HepG2 (cell line): ENCODE measurements around the gene CDK8.

Experiments
- ATF1 ChIP-seq: IDR thresholded peaks from 2 replicates; pipeline ENCODE4 v1.6.1; 2016; ENCODE audit warnings: mild to moderate bottlenecking, control low read depth
- CBX1 ChIP-seq: IDR thresholded peaks from one replicate; pipeline ENCODE4 v1.6.1; 2016; ENCODE audit warnings: antibody characterized with exemption, low read depth
- GMEB2 ChIP-seq: IDR thresholded peaks from 2 replicates; pipeline ENCODE4 v1.6.1; 2016; ENCODE audit warnings: missing biosample characterization, missing genetic modification reagents, low read depth
- JARID2 ChIP-seq: sonication (generic); formaldehyde crosslinking; IDR thresholded peaks from 2 replicates; pipeline ENCODE4 v1.8.1; 2023; ENCODE audit warnings: missing genetic modification reagents, inconsistent platforms; ENCODE audit not compliant: insufficient replicate concordance
- KDM4B ChIP-seq: sonication (generic); formaldehyde crosslinking; IDR thresholded peaks from 2 replicates; pipeline ENCODE4 v1.4.0; 2020; ENCODE audit warnings: missing genetic modification reagents
- TF ChIP-seq, protein P1 (sequence below): sonication (generic); formaldehyde crosslinking; IDR thresholded peaks from 2 replicates; pipeline ENCODE4 v1.5.0; 2020; ENCODE audit warnings: mild to moderate bottlenecking, missing genetic modification reagents, moderate library complexity
- TF ChIP-seq, protein P2 (sequence below): sonication (generic); formaldehyde crosslinking; IDR thresholded peaks from 2 replicates; pipeline ENCODE4 v1.4.0; 2020; ENCODE audit warnings: missing genetic modification reagents, borderline replicate concordance

DNA sequence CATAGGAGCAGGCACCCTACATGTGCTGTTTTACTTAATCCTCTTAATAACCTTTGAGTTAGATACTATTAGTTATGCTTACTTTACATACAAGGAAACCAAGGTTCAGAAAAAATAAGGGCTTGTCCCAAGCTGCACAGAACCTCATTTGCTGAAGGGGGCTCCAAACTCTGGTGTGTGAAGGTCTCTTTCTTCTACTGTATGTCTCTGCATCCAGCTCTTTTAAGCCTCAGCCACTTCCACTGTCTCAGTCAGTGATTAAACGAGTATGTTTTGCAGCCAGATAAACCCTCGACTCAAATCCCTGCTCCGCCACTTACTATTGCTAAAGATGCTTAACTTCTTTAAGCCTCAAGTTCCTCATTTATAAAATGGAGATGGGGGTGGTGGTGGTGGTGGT is 191.2 kb downstream of the CDK8 start:
- no peak for TF ChIP-seq GMEB2 (CRISPR knock-in tag)
- no peak for TF ChIP-seq KDM4B (CRISPR knock-in tag)
- TF ChIP-seq CBX1: no peak
- TF ChIP-seq JARID2 (CRISPR knock-in tag): no peak
- TF ChIP-seq, protein P1, sequence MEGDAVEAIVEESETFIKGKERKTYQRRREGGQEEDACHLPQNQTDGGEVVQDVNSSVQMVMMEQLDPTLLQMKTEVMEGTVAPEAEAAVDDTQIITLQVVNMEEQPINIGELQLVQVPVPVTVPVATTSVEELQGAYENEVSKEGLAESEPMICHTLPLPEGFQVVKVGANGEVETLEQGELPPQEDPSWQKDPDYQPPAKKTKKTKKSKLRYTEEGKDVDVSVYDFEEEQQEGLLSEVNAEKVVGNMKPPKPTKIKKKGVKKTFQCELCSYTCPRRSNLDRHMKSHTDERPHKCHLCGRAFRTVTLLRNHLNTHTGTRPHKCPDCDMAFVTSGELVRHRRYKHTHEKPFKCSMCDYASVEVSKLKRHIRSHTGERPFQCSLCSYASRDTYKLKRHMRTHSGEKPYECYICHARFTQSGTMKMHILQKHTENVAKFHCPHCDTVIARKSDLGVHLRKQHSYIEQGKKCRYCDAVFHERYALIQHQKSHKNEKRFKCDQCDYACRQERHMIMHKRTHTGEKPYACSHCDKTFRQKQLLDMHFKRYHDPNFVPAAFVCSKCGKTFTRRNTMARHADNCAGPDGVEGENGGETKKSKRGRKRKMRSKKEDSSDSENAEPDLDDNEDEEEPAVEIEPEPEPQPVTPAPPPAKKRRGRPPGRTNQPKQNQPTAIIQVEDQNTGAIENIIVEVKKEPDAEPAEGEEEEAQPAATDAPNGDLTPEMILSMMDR (CRISPR knock-in tag): no peak
- no peak for TF ChIP-seq ATF1 (CRISPR knock-in tag)
- TF ChIP-seq, protein P2, sequence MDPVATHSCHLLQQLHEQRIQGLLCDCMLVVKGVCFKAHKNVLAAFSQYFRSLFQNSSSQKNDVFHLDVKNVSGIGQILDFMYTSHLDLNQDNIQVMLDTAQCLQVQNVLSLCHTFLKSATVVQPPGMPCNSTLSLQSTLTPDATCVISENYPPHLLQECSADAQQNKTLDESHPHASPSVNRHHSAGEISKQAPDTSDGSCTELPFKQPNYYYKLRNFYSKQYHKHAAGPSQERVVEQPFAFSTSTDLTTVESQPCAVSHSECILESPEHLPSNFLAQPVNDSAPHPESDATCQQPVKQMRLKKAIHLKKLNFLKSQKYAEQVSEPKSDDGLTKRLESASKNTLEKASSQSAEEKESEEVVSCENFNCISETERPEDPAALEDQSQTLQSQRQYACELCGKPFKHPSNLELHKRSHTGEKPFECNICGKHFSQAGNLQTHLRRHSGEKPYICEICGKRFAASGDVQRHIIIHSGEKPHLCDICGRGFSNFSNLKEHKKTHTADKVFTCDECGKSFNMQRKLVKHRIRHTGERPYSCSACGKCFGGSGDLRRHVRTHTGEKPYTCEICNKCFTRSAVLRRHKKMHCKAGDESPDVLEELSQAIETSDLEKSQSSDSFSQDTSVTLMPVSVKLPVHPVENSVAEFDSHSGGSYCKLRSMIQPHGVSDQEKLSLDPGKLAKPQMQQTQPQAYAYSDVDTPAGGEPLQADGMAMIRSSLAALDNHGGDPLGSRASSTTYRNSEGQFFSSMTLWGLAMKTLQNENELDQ (CRISPR knock-in tag): no peak
